Gastroesophageal sphincter (tissue), 3 donors: ENCODE measurements around the gene CNTNAP2.

Source experiments
- POLR2A ChIP-seq, 2 donors: fragments of 450-650 bp; IDR thresholded peaks; one replicate each; pipeline ENCODE4 v1.6.1; 2017; ENCODE audit warnings: antibody characterized with exemption in 2 of 2, mild to moderate bottlenecking in 2 of 2, moderate library complexity in 1 of 2
- TF ChIP-seq, protein P1 (sequence below), 4 experiments: fragments of 200-600 bp in 2 of 4; fragments of 450-650 bp in 2 of 4; sonication (generic) in 1 of 4; IDR thresholded peaks; one replicate each; pipeline ENCODE4 v1.5.1; 2017 to 2019; ENCODE audit warnings: antibody characterized with exemption in 4 of 4, mild to moderate bottlenecking in 2 of 4, moderate library complexity in 2 of 4

DNA sequence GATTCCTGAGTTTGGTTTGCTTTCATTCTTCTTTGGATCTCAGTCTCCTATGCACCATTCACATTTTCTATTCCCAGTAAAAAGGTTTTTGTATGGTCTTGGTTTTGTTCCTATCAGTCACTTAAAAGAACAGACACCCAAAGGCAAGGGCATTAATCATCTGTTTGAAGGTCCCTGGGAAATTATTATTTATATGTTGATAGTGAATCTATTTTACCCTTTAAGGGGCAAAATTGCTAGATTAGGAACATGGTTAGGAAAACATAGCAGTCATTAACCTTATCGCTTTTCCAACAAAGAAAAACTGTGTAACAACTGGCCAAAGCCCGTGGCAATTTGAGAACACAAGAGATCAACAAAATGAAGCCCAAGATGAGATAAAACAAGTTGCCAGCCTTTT is 1327.3 kb downstream of the CNTNAP2 start:
- TF ChIP-seq, protein P1, sequence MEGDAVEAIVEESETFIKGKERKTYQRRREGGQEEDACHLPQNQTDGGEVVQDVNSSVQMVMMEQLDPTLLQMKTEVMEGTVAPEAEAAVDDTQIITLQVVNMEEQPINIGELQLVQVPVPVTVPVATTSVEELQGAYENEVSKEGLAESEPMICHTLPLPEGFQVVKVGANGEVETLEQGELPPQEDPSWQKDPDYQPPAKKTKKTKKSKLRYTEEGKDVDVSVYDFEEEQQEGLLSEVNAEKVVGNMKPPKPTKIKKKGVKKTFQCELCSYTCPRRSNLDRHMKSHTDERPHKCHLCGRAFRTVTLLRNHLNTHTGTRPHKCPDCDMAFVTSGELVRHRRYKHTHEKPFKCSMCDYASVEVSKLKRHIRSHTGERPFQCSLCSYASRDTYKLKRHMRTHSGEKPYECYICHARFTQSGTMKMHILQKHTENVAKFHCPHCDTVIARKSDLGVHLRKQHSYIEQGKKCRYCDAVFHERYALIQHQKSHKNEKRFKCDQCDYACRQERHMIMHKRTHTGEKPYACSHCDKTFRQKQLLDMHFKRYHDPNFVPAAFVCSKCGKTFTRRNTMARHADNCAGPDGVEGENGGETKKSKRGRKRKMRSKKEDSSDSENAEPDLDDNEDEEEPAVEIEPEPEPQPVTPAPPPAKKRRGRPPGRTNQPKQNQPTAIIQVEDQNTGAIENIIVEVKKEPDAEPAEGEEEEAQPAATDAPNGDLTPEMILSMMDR (IDR thresholded peaks at IDR 0.05) = no peak
- TF ChIP-seq POLR2A (IDR thresholded peaks at IDR 0.05) = no peak
